CMK (cell line): Measurements from ENCODE around the gene ZDHHC18.
"Not testable (repeated sequence)": the region's sequence is repeated elsewhere in the genome, so short reads cannot be mapped to it uniquely, and the experiment has no call there.

Source experiments
- DNase-seq: peaks from one replicate; pipeline ENCODE4 v3.0.0-alpha.2; 2010; ENCODE audit warnings: low read depth

The ZDHHC18 gene

DNA sequence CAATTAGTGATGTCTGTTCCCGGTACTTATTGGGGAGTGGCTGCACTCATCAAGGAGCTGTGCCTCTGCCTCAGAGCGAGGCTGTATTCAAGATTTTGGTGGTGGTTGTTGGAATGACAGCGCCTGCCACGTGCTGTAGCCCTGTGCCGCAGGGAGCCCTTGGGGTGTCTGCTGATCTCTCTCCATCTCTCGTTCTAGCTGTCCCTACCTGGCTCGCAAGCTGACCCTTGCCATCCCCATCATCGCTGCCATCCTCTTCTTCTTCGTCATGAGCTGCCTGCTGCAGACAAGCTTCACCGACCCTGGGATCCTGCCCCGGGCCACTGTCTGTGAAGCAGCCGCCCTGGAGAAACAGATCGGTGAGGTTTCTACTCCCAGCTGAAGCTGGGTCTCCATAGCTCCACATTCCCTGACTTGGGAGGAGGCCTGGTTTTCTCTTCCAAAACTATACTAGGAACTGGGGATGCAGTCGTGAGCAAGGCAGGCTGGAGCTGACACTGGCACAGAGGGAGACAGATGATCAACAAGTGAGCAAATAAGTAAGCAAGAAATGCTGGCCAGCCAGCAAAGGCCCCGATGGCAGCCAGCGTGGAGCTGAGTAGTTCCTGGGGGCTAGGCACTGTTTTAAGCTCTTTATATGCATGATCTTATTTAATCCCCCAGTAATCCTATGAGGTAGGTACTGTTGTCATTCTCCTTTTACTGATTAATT is 5.9 kb downstream of the ZDHHC18 start:
- no peak for DNase-seq

DNA sequence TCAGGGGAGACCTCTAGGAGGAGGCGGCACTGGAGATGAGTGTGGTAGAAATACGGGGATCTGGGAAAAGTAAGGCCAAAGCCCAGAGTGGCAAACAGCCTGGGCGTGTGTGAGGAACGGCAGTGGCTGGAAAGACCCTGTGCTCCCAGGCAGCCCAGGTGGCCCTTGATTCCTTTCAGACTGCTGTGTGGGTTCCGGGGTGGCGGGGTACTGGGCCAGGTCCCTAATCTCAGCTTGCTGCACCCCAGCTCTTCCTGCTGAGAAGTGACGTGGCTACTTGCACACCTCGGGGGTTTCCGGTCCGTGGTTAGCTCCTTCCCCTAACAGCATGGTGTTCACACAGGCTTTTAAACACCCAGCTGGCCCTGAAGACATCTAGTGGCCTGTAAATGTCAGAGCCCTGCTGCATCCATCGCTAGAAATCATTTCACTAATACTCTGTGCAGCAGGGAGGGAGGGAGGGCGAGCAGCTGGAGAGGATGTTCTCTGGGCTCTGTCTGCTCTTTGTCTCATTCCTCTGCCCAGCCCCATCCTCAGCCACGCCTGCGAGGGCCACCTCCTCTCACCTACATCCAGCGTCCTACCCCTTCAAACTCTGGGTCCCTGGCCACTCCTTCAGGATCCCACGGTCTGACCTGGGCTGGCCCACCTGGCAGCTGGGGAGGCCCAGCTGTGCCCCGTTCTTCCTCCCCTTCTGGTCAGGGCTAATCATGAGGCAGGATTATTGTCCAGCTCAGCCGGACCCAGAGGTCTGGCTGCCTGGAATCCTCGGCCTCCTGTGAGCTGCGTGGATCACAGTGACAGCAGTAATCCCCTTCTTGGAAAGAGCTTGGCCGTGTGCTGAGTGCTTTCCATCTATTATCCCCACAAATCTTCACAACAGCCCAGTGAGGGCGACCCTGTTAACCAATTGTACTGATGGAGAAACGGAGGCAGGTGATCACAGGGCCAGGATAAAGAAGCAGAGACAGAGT is 7.2 kb downstream of the ZDHHC18 start:
- peak; percentile 48 for DNase-seq

DNA sequence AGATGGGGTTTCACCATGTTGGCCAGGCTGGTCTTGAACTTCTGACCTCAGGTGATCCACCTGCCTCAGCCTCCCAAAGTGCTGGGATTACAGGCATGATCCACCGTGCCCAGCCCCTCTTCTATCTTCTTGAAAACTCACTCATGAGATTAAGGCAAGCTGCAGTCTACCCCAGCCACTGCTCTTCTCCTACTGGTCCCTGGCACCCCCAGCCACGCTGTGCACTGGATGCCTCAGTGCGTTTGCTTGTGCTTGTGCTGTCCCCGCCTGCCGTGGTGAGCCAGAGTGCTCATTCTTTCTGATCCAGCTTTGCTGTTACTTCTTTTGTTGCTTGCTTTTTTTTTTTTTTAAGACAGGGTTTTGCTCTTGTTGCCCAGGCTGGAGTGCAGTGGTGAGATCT is 11.2 kb downstream of the ZDHHC18 start:
- not testable (repeated sequence) for DNase-seq

DNA sequence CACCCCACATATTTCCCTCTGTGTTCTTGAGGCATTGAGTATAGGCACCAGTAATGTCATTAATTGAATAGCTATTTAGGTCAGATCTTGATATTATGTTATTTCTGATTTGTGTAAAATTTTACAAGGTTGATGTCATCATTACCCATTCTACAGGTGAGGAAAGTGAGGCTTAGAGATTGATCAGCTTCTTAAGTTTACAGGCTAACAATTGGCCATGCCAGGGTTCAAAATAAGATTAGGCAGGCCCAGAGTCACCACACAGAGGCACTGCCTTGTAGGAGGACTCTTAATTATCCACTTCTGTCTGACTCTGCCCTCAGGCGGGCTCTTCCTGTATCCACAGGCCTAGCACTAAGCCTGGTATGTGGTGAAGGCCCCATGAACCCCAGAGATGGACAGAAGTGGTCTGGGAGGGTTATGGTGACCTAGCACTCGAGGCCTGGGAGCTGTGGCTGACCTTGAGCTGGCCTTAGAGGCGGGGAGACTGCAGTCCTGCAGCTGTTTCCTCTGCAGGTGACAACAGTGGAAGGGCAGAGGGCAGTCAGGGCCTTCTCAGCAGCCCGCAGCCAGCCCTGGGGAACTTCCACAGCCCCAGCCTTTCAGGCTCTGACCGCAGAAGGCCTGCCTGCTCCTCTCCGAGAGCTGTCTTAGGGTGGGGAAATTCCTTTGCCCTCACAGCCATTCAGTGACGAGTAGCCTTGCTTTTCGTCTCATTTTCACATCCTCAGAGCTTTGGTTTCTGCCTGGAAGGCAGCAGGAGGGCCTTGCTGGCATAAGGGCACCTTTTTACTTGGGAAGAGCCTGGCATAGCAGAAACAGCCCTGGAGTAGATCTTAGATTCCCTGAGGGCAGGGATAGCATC is 12.2 kb downstream of the ZDHHC18 start:
- DNase-seq: no peak

DNA sequence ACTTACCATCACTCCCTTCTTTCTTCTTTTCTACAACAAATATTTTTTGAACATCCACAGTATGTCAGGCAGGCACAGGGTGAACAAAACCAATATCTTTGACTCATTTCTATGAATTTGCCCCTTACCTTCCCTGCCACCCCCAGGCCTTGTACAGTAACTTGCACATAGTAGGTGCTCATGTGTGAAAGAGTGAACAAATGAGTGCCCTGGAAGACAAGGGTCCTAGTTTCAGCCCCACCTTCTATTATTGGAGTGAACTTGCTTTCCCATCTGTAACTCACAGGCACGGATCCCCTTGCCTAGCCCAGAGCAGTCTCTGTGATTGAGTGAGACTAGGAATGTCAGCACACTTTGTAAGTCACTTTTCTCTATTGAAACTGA is 12.8 kb downstream of the ZDHHC18 start:
- DNase-seq: no peak

DNA sequence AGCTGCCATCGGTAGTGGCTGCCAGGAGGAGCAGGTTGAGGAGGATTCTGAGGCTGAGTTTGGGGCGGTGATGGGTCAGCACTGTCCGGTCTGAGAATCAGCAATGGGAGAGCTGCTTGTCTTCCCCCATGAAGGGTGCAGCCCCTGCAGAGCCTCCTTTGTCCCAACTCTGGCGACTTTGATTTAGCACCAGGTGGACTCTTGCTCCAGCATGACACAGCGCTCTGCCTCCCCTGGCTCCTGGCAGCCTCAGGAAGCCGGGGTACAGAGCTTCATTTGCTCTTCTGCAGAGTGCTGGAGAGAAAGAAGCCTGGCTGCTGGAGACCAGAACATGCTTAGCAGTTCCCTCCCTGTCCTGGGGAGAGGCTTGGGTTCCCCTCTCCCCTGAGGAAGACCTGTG is 13.3 kb downstream of the ZDHHC18 start:
- no peak for DNase-seq

DNA sequence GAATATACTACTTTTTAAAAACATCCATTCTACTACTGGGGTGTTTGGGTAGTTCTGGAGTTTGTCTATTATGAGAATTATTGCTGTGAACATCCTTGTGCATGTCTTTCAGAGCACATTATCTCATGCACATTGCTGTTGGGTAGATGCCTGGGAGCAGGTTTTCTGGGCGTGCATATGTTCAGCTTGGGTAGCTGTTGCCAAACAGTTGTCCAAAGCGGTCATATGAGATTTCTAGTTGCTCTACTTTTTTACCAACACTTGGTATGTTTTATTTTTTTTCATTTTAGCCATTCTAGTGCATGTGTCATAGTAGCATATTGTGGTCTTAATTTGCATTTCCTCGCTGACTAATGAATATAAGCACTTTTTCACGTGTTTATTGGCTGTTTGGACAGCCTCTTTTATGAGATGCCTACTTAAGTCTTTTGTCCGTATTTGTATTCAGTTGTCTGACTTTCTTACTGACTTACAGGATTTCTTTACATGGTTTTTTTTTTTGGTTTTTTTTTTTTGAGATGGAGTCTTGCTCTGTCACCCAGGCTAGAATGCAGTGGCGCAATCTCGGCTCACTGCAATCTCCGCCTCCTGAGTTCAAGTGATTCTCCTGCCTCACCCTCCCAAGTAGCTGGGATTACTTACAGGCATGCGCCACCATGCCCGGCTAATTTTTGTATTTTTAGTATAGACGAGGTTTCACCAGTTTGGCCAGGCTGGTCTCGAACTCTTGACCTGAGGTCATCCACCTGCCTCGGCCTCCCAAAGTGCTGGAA is 18.1 kb downstream of the ZDHHC18 start:
- DNase-seq: no peak

DNA sequence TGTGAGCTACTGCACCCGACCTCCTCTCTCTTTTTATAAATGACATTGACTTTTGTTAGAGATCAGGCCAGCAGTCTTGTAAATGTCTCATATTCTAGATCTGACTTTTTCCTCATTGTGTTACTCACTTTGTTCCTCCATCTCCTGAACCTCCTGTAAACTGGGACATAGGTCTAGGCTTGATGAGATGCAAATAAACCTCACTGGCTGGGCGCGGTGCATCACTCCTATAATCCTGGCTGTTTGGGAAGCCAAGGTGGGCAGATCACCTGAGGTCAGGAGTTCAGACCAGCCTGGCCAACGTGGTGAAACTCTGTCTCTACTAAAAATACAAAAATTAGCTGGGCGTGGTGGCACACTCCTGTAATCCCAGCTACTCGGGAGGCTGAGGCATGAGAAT is 21.3 kb downstream of the ZDHHC18 start:
- DNase-seq: not testable (repeated sequence)

DNA sequence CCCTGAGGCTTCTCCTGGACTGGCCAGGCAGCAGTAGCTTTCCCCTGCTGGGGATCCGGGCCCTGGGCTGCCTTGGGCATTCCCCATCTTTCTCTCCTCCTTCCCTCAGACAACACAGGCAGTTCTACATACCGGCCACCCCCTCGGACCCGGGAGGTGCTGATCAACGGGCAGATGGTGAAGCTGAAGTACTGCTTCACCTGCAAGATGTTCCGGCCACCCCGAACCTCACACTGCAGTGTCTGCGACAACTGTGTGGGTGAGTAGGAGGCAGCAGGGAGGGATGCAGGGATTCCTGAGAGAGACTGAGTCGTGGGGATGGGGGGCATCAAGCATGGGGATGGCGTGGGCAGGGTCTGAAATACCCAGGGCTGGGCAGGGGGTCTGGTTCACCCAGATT is 22.0 kb downstream of the ZDHHC18 start:
- DNase-seq: no peak

DNA sequence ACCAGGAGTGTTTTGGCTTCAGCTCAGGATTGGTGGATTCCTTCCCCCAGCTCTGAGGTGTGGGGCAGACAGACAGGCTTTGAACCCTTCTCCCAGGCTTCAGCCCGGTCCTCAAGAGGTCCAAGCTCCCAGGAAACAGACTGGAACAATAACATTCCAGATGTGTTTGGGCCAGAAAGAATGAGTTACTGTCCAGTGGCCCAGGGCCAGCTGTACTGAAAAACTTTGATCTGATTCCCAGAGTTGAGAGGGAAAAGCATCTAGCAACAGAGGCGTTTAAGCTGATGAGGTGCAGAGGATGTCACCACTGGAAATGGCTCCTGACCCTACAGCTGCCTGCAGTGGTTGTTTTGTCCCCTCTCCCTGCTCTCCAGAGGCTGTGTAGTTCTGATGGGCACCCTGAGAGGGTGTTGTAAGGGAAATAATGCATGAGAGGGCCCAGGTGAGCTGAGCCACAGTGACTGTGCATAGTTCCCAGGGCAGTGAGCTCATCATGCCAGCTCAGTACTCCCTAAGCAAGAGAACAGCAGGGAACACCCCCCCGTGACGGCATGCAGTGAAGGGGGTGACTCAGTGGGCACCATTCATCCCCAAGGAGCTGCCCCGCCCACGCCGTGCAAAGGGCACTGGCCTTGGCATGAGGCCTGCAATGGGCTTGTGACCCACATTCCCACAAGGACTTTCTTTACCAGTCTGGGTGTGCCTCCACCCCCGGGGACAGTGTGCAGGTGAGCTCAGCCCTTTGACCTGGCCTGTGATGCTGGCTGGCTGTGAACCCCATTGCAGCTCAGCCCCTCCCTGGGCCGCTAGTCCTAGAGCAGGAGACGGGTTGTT is 22.7 kb downstream of the ZDHHC18 start:
- DNase-seq: no peak

DNA sequence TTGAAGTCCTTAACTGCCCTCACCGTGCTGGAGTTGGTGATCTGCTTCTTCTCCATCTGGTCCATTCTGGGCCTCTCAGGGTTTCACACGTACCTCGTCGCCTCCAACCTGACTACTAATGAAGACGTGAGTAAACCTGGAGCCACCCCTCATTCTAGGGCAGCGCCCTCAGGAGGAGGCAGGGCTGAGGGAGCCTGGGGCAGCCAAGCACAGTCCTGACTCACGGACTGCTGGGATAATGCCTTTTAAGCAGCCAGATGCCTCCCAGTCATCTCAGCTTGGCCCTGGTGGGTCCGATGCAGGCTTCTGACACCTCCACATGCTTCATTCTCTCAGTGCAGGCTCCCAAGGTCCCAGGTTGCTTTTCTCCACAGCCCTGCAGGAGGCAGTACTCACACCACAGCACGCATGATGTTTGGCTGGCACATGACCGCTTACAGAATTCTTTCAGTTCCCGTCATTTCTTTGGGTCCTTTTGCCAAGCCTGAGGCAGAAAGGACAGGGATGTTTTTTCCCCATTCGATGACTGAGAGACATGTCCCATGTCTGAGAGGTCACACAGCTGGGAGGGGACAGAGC is 24.7 kb downstream of the ZDHHC18 start:
- DNase-seq: no peak

DNA sequence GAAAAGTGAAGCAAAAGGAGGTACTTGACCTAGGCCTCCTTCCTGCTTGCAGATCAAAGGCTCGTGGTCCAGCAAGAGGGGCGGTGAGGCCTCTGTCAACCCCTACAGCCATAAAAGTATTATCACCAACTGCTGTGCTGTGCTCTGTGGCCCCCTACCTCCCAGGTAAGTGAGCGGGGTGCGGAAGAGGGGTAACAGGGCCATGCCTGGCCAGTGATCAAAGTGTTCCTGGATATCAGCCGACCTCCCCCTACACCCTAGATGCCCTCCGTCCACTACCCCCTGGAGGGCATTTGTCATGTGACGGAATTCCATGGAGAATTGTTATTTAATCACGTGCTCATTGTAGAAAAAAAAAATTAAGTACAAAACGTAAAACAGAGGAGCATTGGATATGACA is 26.2 kb downstream of the ZDHHC18 start:
- no peak for DNase-seq

DNA sequence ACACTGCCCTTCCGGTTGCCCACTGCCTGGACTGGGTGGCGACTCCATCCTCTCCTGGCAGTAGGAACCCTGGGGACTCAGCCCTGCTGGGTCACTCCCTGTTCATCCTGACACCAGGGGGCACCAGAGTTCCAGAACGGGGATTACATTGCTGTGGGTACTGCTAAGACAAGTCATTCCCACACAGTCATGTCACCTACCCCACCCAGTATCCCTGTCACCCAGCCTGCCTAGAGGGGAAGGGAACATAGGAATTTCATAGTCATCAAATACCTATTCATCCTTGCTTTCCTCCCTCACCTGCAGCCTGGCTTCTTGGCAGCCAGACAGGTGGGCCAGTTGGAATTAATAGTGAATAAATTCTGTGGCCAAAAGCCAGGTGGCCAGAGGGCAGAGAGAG is 26.7 kb downstream of the ZDHHC18 start:
- DNase-seq: peak; percentile 66

DNA sequence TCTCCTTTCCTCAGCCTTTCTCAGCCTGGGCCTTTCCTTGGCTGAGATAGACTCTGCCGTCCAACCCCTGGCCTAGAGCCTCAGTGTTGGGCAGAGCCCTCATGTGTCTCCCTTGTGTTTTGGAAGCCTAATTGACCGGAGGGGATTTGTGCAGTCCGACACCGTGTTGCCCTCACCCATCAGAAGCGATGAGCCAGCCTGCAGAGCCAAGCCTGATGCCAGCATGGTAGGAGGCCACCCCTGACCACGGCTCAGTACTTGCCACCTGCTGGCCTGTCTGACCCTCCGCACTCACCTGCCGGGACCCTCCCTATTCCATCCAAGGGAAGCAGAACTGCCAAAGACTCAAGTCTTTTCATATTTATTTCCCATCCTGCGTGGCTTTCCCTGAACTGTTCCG is 27.1 kb downstream of the ZDHHC18 start:
- DNase-seq: no peak

DNA sequence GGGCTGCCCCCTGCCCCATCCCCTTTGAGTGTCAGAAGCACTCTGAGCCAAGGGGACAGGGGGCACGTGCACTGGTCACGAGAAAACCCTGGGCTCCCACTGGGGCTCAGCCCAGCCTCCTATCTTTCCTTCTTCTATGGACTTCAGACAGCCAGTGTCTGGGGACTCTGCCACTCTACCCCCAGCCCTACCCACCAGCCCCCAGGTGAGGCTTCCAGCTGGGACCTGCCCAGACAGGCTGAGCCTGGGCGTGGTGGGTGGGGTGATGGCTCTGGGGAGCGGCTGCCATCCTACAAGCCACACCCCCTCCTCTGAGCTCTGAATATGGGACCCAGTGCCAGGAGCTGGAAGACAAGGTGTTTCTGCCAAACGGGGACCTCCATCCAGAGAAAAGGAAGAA is 28.4 kb downstream of the ZDHHC18 start:
- no peak for DNase-seq

DNA sequence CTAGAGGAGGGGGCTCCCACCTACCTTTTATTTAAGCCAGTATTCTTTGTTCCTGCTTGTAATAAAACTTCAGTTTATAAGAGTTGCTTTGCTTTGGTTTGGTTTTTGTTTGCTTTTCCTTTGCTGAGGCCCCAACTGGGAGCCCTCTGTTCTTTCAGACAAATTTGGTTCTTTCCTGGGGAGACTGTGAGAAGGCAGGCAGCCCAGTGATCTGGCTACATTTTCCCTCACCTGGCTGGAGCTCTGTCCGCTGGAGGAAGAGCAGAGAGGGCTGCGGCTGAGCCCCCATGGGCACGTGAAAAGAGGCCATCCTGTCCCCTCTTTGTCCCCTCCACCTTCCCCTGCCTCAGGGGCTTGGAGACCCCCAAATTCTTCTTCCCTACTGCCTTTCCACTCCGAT is 29.1 kb downstream of the ZDHHC18 start:
- DNase-seq: no peak

DNA sequence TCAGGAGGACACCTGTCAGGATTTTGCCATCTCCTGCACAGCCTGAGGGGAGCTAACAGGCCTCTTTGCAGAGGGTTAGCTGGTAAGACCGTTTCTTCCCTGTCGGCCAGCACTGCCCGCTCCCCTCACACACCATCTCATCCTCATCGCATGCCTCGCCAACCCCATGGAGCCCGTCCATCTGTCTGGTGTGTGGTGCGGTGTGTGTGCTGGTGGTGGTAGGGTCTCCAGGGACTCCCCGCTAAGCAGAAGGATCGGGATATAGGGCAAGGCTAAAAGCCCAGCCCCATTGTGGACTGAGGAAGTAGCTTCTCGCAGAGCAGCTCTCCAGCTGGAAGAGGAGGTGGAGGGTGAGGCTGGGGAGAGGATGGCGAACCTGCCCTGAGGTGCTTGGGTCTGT is 29.7 kb downstream of the ZDHHC18 start:
- DNase-seq: no peak

DNA sequence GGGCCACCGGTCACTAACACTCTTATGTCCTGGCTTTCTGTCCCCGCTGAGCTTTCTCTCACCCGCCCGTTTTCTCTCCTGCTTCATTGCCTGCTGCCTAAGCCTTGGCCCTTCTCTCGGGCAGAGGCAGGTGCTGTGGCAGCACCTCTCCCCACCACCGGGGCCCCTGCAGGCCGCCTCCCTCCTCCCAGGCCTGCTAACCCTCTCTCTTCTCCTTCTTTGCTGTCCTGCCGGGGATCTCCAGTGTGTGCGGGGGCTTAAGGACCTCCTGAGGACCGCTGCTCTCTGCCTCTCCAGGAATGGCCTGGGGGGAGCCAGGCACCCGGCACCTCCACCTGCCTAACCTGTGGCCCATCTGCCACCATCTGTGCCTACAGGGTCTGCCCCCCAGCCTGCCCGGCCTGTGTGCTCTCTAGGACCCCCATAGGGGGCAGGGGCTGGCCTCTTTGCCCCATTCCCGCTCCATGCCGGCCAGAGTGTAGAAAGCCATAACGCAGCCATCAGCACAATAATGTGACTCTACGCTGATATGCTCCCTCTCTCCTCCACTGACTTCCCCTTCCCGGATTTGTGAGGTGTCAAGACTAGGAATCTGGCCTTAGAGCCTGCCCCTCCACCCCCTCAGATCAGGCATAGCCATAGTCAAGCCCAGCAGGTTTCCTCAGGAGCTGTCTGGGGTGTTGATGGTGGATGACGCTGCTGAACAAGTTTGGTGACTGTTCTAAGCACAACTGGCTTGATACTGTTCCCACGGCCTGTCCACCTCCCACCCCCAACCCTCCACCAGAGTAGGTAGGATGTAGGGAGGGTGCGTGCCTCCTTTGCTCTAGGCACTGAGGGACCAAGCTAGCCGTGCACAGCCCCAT is 30.3 kb downstream of the ZDHHC18 start:
- DNase-seq: no peak

DNA sequence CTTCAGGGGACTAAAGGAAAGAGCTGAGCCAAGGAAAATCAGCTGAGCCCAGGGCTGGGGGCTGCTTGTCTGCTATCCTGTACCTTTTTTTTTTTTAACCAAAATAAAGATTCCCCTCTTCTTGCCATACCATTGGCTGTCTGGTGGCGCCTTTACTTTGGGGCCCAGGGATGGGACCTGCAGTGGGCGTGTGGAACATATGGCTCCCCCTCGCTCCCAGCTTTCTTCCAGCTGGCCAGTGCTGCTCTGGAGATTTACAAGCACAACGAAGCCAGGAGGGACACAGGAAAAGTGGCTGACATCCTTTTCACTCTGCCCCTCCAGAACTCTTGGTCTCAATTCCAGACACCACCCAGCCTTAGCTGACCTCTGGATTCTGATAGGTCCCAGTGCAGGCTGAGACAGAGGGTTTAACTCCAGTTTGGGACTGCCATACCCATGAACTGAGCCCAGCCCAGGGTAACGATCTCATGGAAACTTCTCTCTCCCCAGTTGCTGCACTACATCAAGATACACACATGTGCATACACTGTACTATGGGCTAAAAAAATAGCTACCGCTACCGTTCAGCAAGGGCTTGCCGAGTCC is 31.1 kb downstream of the ZDHHC18 start:
- DNase-seq: no peak
